ENCODE measurements around the gene RNF208.
"Not testable (repeated sequence)": the region's sequence is repeated elsewhere in the genome, so short reads cannot be mapped to it uniquely, and the experiment has no call there.

The RNF208 gene

GRCh38 chr9:137252555-137253506 is 30.8 kb upstream of the RNF208 start:
- no peak for DNase-seq

GRCh38 chr9:137251490-137252268 is 29.6 kb upstream of the RNF208 start:
- DNase-seq = no peak

GRCh38 chr9:137251194-137251461 is 29.1 kb upstream of the RNF208 start, which contains the start of gene STPG3:
TSS of gene STPG3 (plus strand) at chr9:137251286. CDS start at chr9:137251287, 1 bp downstream.
- DNase-seq = no peak

GRCh38 chr9:137250329-137251193 is 28.5 kb upstream of the RNF208 start:
- no peak for DNase-seq

- no peak for DNase-seq
These were observed 25.8 kb upstream of the RNF208 start for GRCh38 chr9:137247916-137248175.

GRCh38 chr9:137247135-137247915 is 25.3 kb upstream of the RNF208 start:
- no peak for DNase-seq

- DNase-seq = no peak
These were observed 23.7 kb upstream of the RNF208 start for GRCh38 chr9:137245450-137246421.

- no peak for DNase-seq
These were observed 22.7 kb upstream of the RNF208 start for GRCh38 chr9:137244486-137245449.

- DNase-seq = no peak
These were observed 21.8 kb upstream of the RNF208 start for GRCh38 chr9:137243626-137244485.

- not testable (repeated sequence) for DNase-seq
These were observed 21.2 kb upstream of the RNF208 start for GRCh38 chr9:137243266-137243625.

- DNase-seq = no peak
These were observed 20.5 kb upstream of the RNF208 start for GRCh38 chr9:137242269-137243203.

GRCh38 chr9:137241490-137242268 is 19.6 kb upstream of the RNF208 start:
- peak; percentile 37 to 69 (median 50) for DNase-seq

GRCh38 chr9:137240841-137241489 is 18.9 kb upstream of the RNF208 start, which contains the start of gene TUBB4B:
TSS of gene TUBB4B (plus strand) at chr9:137241287. CDS start at chr9:137241361, 74 bp downstream.
- peak; percentile 91 to 100 (median 96) for DNase-seq

GRCh38 chr9:137240318-137240840 is 18.3 kb upstream of the RNF208 start:
- DNase-seq = peak; percentile 60 to 69 (median 65)

GRCh38 chr9:137239541-137240200 is 17.6 kb upstream of the RNF208 start:
- DNase-seq = not testable (repeated sequence)
